ENCODE measurements around the gene GALR1.
"Not testable (repeated sequence)": the region's sequence is repeated elsewhere in the genome, so short reads cannot be mapped to it uniquely, and the experiment has no call there.

Gene GALR1, protein sequence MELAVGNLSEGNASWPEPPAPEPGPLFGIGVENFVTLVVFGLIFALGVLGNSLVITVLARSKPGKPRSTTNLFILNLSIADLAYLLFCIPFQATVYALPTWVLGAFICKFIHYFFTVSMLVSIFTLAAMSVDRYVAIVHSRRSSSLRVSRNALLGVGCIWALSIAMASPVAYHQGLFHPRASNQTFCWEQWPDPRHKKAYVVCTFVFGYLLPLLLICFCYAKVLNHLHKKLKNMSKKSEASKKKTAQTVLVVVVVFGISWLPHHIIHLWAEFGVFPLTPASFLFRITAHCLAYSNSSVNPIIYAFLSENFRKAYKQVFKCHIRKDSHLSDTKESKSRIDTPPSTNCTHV

DNA sequence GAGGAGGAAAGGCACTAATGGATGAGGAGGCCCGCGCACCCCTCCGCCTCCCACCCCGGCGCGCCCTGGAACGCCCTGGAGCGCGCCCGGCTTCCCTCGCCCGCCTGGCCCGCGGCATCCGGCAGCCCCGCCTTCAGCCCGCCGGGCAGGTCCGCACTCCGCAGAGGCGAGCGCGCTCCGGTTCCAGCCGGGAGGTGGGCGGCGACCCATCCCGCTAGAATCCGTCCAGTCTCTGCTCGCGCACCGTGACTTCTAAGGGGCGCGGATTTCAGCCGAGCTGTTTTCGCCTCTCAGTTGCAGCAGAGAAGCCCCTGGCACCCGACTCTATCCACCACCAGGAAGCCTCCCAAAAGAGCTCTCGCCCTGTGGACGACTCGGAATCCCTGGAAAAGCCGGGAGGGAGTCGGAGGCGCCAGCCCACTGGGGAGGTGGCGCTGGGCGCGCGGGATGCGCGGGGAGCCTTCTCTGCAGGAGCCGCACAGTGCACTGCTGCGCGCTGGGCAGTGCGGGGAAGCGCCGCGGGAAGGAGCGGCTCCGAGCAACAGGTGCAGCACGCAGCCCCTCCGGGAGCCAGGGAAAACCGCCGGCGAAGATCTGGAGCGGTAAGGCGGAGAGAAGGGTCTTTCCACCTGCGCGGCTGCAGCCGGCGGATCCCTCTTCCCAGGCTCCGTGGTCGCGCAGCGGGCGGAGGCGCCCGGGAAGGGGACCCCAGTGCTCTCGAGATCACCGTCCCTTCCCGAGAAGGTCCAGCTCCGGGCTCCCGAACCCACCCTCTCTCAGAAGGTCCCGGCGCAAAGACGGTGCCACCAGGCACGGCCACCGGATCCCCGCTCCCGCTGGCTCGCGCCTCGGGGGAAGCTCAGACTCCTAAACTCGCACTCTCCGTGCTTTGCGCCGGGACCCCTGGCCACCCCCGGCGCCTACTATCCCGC, at the start of gene GALR1:
GALR1 (plus strand) TSS at position 280 of the 932 bp plus-strand sequence. CDS start 701 bp downstream, outside the sequence.
- no peak for DNase-seq (ENCODE audit: low read depth)

DNA sequence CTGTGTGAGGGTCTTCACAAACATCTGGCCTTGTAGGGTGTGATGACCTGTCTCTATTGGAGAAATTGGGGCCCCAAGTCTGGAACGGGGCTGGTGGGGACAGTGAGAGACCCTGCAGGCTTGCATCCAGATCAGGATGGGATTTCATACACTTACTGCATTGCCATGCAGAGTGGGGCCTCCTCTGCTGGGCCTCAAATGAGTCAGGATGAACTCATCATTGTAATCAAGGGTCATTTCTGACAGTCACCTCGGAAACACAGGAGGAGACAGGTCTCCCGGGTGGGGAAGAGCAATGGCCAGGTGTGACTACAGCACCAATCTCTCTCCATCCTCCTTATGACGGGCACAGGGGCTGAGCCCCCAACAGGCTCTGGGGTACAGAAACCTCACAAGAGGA, 48.1 kb upstream of the GALR1 start:
- DNase-seq (ENCODE audit: low read depth), result no peak

DNA sequence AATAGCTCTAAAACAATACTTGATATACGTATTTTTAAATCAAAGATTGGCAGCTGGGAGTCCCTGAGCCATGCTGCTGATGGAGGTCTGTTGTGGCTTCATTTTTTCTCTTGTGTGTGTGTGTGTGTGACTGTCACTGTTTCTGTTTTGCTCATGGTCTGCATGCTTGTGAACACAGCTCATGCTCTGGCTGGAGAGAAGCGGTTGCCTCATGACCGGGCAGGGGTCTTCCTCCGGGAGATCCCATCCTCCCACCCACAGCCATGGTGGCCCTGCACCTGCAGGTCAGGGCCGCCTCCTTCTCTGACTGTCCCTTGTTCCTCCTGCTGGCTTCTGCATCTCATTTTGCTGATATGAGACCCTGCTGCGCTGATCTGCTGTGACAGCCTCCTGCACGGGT, 47.3 kb upstream of the GALR1 start:
- no peak for DNase-seq (ENCODE audit: low read depth)

DNA sequence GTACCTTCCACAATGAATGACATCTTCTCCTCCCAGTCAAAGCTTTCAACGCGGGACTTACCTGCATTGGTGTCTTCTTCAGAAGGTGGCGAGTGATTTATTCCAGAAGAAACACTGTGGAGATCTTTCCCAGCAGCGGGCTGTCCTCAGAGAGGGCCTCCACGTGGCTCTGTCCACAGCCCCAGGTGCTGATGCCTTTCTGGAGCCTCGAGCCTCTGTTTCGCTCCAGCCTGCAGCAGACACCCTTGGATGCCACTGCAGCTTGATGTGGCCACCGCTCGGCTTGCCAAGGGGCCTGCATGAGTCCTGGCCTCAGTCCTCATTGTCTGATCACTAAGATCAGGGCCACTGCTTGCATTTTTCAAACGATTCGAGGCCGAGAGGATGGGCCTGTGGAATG, 46.6 kb upstream of the GALR1 start:
- DNase-seq (ENCODE audit: low read depth), result no peak

DNA sequence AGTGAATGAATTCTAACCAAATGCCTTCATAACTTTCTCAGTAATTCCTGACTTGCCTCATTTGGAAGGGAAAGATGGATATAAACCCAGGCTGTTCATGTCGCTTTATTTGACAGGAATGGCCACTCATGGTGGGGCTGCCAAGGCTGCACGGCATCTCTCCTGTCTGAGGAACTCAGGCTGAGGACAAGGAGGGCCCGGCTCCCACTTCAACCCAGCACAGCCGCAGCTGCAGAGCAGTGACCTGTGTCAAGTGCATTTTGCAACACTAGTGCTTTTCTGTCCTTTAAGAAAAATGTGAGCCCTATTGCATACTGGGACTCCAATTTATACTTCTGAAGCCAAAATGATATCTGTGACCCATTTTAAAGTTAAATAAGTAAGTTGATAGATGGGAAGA, 45.8 kb upstream of the GALR1 start:
- DNase-seq (ENCODE audit: low read depth), result no peak

DNA sequence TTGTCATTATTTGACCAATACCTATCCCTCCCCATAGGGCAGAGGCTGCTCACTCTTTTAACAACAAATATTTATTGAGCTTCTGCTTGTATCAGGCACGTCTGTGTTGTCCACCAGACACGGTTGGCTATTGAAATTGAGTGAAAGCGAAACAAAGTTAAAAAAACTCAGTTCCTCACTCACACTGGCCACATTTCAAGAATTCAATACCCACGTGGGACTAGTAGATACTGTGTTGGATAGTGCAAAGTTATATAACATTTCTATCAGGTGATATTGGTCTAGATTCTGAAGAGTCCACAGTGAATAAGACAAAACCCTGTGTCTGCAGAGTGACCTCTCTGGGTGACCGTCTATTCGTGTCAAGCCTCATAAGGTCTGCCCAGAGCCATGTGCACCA, 43.9 kb upstream of the GALR1 start:
- no peak for DNase-seq (ENCODE audit: low read depth)

DNA sequence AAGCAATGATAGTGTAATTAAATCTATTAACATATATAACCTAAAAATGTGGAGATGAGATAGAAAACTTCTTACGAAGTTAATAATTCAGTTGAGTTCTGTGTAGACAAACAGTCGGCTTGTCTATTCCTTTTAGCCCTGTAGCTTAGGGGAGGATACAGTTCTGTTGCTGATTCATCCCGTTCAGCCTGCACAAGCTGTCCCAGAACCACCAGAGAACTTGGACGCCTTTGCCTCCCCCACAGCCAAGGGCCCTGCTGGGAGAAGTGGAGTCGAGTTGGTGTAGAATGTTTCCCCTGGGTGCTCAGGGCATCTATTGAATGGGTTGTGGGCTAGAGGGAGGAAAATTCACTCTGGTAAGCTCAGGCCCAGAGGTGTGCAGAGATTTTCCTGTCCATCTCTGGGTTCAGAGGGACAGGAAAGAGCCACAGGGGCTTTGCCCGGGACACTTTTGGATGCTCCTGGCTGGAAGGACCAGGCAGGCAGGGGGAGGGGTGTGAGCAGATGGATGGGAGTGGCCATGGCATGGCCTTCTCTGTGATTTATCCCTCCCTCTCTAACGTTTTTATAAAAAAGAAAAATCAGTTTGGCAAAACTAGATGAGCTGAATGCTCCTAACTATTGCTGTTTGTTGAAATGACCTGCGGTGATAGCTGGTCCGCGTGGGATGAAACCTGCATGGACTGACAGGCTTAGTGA, 42.8 kb upstream of the GALR1 start:
- DNase-seq (ENCODE audit: low read depth), result peak; percentile 64

DNA sequence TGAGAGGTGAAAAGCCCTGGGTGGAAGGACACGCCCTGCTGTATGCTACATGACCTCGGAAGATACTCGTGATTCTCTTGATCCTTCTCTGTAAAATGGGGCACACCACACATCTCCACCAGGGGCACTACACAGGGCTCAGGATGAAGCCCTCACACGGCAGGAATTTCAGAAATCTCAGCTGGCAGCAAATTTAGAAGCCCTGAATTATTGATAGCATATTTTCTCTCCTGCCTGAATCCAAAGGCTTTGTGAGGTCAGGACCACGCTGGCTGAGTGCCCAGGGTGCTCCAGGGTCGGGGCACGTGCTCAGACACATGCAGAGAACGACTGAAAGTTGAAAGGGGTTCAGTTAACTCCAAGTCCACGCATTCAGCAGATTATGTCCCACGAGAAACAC, 42.1 kb upstream of the GALR1 start:
- DNase-seq (ENCODE audit: low read depth), result peak; percentile 81

DNA sequence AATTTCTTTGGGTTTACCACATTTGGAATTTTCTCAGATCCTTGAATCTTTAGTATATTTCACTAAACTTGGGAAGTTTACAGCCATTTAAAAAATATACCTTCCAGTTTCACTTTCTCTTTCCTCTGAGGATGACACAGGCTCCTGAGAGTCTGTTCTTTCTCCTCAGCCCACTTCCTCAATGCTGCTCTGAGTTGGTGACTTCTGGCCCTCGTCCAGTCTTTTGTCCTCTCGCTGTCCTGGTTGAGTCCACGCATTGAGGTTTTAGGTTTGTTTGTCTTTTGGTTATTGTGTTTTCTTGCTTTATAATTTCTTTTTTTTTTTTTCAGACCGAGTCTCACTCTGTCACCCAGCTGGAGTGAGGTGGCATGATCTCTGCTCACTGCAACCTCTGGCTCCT, 40.7 kb upstream of the GALR1 start:
- no peak for DNase-seq (ENCODE audit: low read depth)

DNA sequence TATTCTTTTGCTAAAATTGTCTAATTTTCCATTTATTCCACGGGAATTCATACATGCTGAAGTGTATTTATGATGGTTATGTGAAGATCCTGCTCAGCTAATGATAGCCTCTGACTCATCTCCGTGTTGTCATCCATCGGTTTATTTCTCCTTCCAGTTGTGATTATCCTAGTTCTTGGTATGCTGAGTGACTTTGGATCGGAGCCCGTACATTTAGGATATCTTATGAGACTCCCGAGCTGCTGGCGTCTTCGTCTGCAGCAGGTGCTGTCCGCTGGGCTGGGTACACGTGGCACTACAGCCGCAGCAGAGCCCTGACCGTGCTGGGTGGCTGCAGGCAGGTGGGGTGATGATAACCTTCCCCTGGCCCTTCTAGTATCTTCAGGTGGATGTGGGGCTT, 40.1 kb upstream of the GALR1 start:
- no peak for DNase-seq (ENCODE audit: low read depth)

DNA sequence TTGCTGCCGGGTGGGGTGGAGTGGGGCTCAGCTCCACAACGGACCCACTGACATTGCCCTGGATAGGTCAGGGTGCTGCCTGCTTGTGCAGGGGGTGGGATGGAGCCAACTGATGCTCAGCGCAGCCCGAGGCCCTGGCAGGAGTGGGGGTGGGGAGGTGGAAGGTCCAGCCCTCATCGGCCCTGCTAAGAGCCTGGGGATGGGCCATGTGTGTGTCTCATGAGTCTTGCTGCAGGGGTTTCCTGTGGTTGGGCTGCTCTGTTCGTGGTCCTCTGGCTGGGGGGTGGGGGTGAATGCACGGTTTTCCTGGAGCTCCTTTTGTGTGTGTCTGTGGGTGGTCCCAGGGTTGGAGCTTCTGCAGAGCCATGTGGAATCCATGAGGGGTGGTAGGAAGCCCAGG, 39.4 kb upstream of the GALR1 start:
- DNase-seq (ENCODE audit: low read depth), result no peak

DNA sequence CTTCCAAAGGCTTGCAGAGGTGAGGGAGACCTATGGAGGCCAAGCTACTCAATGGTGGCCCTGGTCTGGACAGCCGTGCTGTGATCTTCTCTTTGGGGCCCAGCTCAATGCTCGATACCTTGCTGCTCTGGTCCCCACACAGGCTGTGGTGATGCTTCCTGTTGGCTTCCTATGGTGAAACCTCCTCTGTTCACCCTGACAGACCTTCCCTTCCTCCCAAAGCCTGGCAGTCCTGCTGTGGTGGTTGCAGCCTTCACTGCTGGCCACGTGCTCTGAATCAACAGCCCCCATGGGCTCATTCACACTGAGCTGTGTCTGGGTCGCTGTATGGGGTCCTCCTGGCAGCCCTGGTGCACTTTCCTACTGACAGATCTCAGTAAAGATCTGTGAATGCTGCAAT, 31.0 kb upstream of the GALR1 start:
- DNase-seq (ENCODE audit: low read depth), result no peak

DNA sequence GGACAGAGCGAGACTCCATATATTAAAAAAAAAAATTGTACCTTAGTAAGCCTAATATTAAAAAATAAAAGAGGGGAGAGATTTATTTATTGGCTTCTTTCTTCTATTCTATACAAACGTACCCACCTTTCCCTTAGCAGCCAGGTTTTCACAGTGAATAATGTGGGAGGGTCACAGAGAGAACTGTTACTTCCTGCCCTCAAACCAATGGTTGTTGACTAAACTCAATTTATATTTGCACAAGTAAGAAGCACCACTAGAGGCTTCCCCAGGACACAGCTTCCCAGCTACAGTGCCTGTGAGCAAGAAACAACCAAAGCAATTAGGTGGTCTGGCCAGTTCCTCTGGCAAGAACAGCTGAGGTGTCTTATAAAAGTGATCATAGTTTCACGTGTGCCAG, 28.9 kb upstream of the GALR1 start:
- DNase-seq (ENCODE audit: low read depth), result no peak

DNA sequence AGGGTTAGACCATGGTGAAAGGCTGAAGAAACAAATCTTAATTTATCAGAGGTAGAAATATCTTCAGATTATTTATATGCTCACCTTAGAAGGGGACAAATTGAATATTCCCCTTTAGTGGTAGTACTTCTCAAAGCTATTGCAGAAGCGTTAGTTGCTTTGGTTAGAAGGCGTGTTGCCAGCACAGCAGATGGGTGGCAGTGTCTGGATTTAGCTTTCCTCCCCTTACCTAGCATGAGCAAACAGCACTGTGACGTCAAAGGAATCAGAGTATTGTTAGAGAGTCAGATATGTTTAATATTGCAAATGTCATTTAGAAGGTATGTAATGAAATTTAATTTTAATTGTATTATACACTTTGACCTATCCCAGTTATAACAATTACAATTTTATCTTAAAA, 27.2 kb upstream of the GALR1 start:
- no peak for DNase-seq (ENCODE audit: low read depth)

DNA sequence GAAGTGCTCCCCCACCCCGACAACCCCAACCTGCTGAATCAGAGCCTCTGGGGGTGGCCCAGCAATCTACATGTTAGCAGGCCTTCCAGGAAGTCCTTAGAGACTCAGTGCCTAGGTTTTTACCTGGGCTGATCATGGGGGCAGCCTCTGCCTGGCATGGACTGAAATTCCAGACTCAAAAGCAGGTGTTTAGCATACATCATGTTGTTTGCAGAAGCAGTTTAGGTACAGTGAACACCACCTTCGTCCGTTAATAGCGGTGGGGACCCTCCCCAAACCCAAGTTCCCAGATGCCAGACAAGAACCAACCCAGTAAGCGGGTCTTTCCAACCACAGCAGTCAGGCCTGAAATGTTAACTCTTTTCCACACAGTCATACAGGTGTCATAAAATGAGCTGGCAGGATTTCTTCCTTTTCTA, 26.4 kb upstream of the GALR1 start:
- DNase-seq (ENCODE audit: low read depth), result no peak

DNA sequence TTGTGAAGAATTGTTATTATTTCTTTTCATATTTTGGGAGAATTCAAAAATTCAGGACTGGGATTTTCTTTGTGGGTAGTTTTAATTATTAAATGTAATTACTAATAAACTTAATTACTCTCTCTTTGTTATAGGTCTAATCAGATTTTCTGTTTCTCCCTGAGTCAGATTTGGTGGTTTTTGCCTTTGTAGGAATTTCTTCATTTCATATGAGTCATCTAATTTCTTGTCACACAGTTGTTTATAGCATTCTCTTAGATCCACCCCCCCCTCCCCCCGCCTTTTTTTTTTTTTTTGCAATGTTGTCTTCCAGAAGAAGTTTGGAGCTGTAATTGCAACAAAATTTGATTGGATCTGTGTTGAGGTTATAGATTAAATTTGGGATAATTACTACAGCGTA, 26.0 kb upstream of the GALR1 start:
- no peak for DNase-seq (ENCODE audit: low read depth)

DNA sequence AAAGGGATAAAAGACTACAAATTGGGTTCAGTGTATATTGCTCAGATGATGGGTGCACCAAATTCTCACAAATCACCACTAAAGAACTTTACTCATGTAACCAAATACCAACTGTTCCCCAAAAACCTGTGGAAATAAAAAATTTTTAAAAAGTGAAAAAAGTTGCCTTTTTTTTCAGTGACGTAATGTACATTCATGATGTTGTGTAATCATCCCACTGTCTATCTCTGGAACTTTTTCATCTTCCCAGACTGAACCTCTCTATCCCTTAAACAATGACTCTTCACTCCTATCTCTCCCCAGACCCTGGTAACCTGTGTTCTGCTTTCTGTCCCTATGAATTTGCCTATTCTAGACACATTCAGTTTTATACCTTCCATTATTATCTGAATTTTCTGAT, 19.0 kb upstream of the GALR1 start:
- no peak for DNase-seq (ENCODE audit: low read depth)

DNA sequence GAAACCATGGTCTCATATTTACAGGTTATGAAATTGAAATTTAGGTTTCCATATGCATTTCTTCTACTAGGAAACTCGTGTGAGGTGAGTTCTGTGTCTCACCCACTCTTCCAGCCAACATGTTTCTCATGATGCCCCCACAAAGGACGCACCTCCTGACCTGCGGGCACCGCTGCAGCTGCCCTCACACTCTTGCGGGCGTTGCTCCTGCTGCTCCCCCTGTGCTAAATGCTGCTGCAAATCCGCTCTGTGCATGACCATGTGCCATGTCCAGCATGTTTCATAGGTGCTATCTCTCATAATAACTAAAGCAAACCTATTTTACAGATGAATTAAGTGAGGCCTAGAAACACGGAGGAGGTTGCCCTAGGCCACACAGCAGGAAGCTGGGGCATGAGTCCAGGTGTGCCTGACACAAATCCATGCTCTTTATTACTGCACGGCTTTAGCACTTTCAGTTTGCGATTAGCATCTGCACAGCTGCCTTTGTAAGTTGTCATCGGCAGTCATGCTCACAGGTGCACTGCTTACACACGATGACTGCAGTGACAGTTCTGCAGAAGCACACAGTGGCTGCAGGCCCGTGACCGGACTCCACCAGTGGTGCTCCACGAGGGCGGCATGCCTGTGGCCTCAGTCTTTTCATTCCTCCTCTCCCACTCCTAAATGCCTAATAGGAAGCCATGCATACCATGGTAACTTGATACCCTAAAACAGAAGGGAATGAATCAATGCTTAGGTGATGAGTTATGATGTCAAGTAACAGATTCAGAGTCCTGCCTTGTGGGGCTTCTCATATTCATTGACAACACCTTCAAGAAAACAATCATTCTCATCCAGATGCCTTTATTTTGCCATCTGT, 14.9 kb upstream of the GALR1 start:
- no peak for DNase-seq (ENCODE audit: low read depth)

DNA sequence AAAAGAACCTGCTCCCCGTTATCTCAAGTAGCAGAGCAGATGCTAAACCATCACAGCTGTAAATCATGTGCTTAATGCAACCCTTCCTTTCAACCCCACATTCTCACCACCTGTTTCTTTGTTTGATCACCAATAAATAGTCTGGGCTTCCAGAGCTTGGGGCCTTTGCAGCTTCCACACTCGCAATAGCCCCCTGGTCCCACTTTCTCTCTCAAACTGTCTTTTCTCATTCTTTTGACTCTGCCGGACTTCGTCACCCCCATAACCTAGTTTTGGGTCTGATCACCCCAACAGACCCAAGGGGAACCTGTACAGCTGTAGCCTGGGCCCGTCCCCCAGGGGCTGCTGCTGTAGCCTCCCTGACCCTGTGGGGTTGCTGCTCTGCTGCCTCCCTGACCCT, 10.4 kb upstream of the GALR1 start:
- DNase-seq (ENCODE audit: low read depth), result not testable (repeated sequence)

DNA sequence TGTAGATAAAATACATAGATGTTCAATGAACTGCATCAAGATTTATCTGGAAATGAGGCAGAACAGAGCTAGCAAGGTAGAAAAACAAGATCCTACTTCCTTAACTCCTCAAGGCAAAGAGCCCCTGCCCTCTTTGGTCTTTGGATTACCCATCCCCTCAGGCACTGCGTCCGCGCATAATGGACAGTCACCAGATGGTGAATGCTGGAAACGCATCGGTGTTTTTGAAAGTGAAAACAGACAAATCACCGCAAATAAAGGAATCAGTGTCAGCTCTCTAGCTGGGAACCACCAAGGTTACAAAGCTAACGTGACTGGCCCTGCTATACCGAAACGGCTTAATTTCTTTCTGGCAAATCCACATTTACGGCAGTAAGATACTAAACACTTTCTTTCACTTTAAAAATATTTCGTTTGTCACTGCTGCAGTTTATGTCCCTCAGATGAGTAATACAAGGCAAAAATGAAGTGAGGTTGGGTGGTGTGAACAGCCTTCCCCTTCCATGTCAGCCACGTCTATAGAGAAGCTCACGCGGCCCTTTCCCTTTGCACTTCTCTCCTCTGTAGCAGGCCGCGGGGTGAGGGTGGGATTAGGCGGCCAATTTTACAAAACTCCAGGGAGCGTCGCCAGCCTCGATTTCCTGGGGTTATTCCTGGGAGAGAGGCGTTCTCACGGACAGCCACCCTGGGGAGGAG, 627 bp upstream of the GALR1 start:
- DNase-seq (ENCODE audit: low read depth), result no peak

DNA sequence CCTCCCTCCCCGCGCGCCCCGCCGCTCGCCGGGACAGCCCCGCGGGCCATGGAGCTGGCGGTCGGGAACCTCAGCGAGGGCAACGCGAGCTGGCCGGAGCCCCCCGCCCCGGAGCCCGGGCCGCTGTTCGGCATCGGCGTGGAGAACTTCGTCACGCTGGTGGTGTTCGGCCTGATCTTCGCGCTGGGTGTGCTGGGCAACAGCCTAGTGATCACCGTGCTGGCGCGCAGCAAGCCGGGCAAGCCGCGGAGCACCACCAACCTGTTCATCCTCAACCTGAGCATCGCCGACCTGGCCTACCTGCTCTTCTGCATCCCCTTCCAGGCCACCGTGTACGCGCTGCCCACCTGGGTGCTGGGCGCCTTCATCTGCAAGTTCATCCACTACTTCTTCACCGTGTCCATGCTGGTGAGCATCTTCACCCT, 865 bp downstream of the GALR1 start:
- DNase-seq (ENCODE audit: low read depth), result no peak

All from GM04503 (cell line).